Inflammatory macrophage treated with lipopolysaccharide for 4 hours (primary cell): ENCODE data around the gene NEK4.
A peak's percentile ranks its signal among the peaks of the same experiment; 100 is the strongest.

Experiments used
- DNase-seq: peaks from one replicate; pipeline ENCODE4 v3.0.0-alpha.2; 2020

NEK4 gene

GRCh38 chr3:52770496-52771333 lies at the start of gene NEK4:
NEK4 (minus strand) TSS chr3:52770940; CDS start chr3:52770746, 194 bp downstream.
- DNase-seq: peak; percentile 96

- DNase-seq: no peak
Measured at GRCh38 chr3:52819936-52820335, 49.2 kb upstream of the NEK4 start.

GRCh38 chr3:52817860-52818259 lies 47.1 kb upstream of the NEK4 start:
- no peak for DNase-seq

GRCh38 chr3:52817221-52817620 lies 46.5 kb upstream of the NEK4 start:
- no peak for DNase-seq

GRCh38 chr3:52816654-52817053 lies 45.9 kb upstream of the NEK4 start:
- no peak for DNase-seq

- DNase-seq: no peak
Measured at GRCh38 chr3:52816199-52816598, 45.5 kb upstream of the NEK4 start.

- DNase-seq: no peak
Measured at GRCh38 chr3:52813810-52814209, 43.1 kb upstream of the NEK4 start.

- no peak for DNase-seq
Measured at GRCh38 chr3:52811452-52812011, 40.8 kb upstream of the NEK4 start.

GRCh38 chr3:52810923-52811322 lies 40.2 kb upstream of the NEK4 start:
- DNase-seq: no peak

- no peak for DNase-seq
Measured at GRCh38 chr3:52809662-52810377, 39.1 kb upstream of the NEK4 start.

GRCh38 chr3:52809149-52809548 lies 38.4 kb upstream of the NEK4 start:
- DNase-seq: no peak

GRCh38 chr3:52805270-52806039 lies 34.7 kb upstream of the NEK4 start:
- DNase-seq: no peak

- DNase-seq: no peak
Measured at GRCh38 chr3:52801839-52802238, 31.1 kb upstream of the NEK4 start.

- DNase-seq: peak; percentile 10
Measured at GRCh38 chr3:52800079-52800478, 29.3 kb upstream of the NEK4 start.

GRCh38 chr3:52798978-52799476 lies 28.3 kb upstream of the NEK4 start:
- peak; percentile 31 for DNase-seq

- DNase-seq: no peak
Measured at GRCh38 chr3:52798376-52798977, 27.7 kb upstream of the NEK4 start.

- no peak for DNase-seq
Measured at GRCh38 chr3:52796411-52796810, 25.7 kb upstream of the NEK4 start.

- no peak for DNase-seq
Measured at GRCh38 chr3:52795298-52795900, 24.7 kb upstream of the NEK4 start.

- no peak for DNase-seq
Measured at GRCh38 chr3:52794612-52795099, 23.9 kb upstream of the NEK4 start, which contains the start of gene ITIH3. ITIH3 (plus strand) TSS chr3:52794796; CDS start chr3:52794804, 8 bp downstream.

- no peak for DNase-seq
Measured at GRCh38 chr3:52793702-52794611, 23.2 kb upstream of the NEK4 start.
